HG02884 (cell line): ENCODE measurements around the gene PTEN.
"Not testable (repeated sequence)": the region's sequence is repeated elsewhere in the genome, so short reads cannot be mapped to it uniquely, and the experiment has no call there.

Experiments
- ATAC-seq: cut with Tn5 transposase; IDR thresholded peaks from one replicate; pipeline ENCODE4 v1.9.1; 2021; ENCODE audit warnings: mild to moderate bottlenecking, moderate library complexity; ENCODE audit not compliant: unreplicated experiment

PTEN gene

GRCh38 chr10:87868277-87868676, 4.9 kb downstream of the PTEN start:
- no peak for ATAC-seq

DNA sequence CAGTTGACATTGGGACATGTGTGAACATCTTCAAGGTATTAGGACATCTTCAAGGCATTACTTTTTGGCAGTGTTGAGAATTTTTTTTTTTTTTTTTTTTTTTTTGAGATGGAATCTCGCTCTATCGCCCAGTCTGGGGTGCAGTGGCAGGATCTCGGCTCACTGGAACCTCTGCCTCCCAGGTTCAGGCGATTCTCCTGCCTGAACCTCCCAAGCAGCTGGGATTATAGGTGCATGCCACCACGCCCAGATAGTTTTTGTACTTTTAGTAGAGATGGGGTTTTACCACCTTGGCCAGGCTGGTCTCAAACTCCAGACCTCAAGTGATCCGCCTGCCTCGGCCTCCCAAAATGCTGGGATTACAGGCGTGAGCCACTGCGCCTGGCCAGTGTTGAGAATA, 5.7 kb downstream of the PTEN start:
- ATAC-seq: not testable (repeated sequence)

DNA sequence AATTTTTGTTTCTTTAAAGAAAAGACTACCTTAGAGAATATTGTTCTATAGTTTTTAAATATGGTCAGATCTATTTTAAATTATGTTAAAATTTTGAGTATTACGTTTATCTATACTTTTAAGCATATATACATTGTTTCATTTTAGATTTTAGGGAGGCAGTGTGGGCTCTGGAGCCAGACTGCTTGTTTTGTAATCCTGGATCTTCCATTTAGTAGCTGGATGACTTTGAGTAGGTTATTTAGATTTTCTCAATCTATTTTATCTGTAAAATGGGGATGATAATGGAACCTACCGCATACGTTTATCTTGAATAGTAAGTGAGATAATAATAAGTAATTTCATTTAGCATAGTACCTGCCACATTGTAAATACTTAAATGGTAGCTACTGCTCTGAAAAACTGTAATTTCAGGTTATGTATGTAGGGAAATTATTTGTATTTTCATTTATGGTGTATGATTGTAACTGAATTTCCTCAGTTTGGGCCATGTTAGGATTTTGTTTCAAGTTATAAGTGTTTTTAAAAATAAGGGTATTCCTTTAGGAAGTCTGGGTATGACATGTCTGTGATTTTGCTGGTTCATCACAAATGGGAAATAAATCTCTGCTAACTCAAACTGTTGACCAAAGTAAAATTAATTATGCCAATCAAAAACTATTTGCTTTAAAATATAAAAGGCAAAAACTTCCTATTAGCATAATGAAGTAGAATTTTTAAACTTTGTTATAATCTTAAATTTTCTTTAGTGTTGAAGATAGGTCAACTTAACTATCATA, 6.5 kb downstream of the PTEN start:
- no peak for ATAC-seq

DNA sequence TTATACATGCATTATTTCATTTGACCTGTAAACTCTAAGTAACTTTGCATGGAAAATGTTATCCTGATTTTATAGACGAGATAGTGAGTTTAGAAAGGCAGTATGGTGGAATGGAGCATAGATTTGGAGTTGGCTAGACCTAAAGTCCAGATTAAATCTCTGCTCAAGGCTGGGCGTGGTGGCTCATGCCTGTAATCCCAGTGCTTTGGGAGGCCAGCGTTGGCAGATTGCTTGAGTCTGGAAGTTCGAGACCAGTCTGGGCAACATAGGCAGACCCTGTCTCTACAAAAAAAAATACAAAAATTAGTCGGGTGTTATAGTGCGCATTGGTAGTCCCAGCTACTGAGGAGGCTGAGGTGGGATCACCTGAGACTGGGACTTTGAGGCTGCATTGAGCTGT, 9.4 kb downstream of the PTEN start:
- ATAC-seq: no peak

- no peak for ATAC-seq
Observed at GRCh38 chr10:87873656-87874055, 10.2 kb downstream of the PTEN start.

GRCh38 chr10:87875929-87876571, 12.6 kb downstream of the PTEN start:
- no peak for ATAC-seq

DNA sequence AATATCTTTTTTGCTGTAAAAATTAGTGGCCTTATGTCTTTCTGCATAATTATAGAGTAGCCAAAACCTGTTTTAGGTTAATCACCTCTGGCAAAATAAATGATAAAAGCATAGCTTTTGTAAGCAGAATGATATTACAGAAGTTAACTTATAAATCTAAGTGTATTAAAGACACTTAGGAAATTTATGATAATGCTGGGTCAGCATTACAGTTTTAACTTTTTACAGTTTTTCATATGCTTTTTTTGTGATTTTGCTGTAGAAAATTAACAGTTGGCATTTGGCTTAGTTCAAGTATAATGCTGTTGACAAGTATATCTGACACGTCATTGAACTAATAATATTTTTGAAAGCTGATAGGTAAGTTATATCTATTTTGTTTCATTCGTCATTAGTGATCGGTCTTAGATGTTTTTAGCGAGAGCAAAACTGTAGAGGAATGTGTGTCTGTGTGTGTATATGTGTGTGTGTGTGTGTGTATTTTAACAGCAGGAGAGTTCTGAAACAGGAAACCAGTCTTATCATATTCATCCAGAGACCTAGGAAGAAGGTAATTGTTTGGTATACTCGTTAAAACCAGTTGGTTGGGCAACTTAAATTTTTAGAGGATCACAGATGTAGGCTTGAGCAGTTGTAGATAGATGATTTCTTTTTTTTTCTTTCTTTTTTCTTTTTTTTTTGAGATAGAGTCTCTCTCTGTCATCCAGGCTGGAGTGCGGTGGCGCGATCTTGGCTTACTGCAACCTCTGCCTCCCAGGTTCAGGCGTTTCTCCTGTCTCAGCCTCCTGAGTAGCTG, 15.4 kb downstream of the PTEN start:
- ATAC-seq: no peak

- ATAC-seq: no peak
Observed at GRCh38 chr10:87880336-87880735, 16.9 kb downstream of the PTEN start.

DNA sequence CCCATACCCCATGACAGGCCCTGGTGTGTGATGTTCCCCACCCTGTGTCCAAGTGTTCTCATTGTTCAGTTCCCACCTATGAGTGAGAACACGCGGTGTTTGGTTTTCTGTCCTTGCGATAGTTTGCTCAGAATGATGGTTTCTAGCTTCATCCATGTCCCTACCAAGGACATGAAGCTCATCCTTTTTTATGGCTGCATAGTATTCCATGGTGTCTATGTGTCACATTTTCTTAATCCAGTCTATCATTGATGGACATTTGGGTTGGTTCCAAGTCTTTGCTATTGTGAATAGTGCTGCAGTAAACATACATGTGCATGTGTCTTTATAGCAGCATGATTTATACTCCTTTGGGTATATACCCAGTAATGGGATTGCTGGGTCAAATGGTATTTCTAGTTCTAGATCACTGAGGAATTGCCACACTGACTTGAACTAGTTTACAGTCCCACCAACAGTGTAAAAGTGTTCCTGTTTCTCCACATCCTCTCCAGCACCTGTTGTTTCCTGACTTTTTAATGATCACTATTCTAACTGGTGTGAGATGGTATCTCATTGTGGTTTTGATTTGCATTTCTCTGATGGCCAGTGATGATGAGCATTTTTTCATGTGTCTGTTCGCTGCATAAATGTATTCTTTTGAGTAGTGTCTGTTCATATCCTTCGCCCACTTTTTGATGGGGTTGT, 18.1 kb downstream of the PTEN start:
- not testable (repeated sequence) for ATAC-seq

GRCh38 chr10:87882555-87883294, 19.3 kb downstream of the PTEN start:
- ATAC-seq: no peak

- no peak for ATAC-seq
Observed at GRCh38 chr10:87886635-87887034, 23.2 kb downstream of the PTEN start.

DNA sequence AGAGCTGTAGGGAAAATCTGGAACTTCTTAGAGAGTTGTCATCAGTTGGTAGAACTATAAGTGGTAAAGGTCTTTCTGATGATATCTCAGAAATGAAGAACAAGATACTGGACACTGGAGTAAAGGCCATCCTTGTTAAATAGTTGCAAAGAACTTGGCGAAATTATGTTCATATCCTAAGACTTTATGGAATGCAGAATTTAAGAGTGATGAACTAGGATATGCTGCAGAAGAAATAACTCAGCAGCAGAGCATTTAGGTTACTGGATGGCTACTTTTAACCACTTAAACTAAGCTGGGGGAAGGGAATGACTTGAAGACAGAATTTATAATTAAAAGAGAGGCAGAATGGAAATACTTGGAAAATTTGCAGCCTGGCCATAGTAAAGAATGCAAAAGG, 23.7 kb downstream of the PTEN start:
- ATAC-seq: no peak

DNA sequence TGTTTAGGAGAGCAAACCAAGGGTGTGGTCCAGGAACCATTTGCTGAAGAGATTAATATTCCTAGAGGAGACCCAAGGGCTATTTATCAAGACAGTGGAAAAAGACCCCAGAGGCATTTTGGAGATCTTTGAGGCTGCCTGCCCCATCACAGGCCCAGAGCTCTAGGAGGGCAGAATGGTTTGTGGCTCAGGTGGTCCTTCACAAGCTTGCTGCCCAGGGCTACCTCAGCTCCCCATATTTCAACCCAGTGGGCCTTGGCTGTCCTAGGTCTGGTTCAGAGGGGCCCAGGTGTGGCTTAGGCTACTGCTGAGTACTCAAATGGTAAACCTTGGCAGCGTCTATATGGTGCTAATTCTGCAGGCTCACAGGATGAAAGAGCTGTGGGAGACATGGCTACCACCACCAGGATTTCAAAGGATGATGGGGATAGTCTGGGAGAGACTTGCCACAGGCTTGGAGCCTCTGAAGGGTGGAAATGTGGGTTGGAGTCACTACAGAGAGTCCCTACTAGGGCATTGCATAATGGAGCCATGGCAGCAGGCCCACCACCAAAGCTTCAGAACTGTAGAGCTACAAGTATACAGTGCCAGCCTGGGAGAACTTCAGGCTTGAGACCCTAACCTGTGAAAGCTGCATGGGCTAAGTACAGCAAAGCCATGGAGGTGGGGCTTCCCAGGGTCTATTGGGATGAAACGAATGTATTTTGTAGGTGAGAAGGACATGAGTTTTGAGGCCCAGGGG, 24.3 kb downstream of the PTEN start:
- ATAC-seq: no peak

- no peak for ATAC-seq
Observed at GRCh38 chr10:87895430-87895829, 32.0 kb downstream of the PTEN start.

DNA sequence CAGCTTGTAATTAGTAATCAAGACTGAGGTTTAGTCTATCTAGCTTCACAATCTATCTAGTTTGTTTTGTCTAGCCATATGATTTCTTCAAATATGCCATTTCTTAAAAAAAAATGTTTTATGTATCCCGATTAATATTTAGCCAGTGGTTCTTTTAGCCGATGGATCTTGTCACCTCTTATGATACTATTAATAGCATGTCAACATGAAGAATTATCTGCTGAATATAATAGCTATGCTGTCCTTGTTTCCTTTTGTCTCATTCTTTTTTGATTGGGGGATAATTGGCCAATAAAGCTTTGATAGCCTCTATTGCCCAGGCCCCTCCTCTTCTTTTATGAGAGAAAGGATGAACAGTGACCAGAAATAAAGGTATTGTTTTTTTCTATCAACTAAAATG, 32.8 kb downstream of the PTEN start:
- ATAC-seq: no peak

- not testable (repeated sequence) for ATAC-seq
Observed at GRCh38 chr10:87897957-87898356, 34.5 kb downstream of the PTEN start.

GRCh38 chr10:87903396-87903795, 40.0 kb downstream of the PTEN start:
- ATAC-seq: not testable (repeated sequence)

GRCh38 chr10:87913156-87913921, 49.9 kb downstream of the PTEN start:
- no peak for ATAC-seq

DNA sequence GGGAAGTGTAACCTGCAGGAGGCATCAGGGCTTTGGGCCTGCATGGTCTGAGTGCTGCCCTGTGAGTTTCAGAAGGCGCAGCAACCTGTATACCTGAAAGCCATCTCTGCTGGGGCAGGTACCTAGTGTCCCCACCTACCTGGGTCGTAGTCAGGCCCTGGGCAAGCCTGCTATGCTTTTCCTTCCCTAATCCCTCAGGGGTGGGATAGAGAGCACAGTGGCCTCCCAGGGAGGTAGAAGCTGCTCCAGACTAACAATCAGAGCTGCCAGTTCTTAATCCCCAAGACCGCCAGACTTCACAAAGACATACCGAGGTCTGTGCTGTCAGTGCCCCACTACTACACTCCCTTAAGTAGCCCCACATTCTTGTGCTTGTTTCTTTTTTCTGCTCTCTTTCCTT, 52.0 kb downstream of the PTEN start:
- no peak for ATAC-seq
